Raji (cell line): ENCODE measurements around the gene ALKBH5.

ENCODE experiments used
- POLR2A ChIP-seq: IDR thresholded peaks from 2 replicates; pipeline ENCODE4 v1.6.1; 2011; ENCODE audit warnings: low read depth, low read length, control low read depth; ENCODE audit not compliant: insufficient read depth

The ALKBH5 gene

DNA sequence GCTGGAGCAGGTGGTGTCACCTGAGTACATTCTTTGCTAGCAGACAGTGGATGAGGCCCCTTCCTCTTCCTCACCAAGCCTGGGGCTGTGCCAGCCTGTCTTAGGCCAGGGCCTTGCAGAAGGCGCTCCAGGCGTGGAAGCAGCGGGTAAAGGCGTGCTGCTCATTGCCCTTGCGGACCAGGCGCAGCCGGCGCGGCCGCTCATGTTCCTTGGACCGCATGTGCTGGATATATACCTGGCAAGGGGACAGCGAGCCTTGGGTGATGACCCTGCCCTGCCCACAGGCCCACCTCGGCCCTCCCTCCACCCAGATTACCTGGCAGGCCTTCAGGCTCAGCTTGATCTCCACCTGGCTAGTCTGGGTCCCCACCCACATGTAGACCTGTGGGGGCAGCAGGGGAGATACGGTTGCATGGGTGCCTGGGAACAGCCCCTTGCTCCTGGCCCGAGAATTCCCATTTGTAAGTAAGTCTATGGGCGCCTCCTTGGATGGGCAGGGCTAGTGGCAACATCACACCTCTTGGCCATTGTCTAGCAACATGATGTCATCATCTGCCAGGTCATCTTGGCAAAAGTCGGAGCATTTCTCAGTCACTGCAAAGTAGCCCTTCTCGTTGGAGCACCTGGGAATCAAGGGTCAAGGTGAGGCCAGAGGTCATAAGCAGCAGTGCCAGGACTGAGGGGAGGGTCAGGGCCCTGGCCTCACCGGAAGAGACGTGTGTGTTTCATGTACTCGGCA is 61.6 kb downstream of the ALKBH5 start:
- TF ChIP-seq POLR2A: no peak

DNA sequence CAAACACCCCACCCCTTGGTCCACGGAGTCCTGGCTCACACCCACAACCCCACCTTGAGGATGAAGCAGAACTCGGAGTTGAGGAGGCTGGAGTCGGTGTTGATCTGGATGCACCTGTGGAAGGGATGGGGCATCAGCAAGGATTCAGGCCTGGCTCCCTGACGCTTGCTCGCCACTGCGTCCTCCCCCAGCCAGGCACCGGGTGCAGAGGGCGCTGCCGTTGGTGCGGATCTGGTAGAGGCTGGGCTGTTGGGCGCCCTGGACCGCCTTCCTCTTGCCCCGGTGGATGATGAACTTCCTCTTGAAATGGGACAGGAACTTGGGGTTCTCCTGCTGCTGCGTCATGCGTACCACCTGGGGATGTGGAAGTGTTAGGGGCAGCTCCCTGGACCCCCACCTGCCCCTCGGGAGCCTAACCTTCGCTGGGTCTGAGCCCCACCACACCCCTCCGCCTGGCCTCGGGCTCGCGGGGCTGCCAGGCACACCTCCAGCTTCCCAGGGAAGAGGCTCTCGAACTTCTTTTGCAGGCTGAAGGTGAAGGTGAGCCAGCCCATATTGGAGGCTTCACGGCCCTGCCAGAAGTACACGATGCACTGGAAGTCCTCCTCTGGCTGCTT is 62.6 kb downstream of the ALKBH5 start:
- TF ChIP-seq POLR2A: no peak

DNA sequence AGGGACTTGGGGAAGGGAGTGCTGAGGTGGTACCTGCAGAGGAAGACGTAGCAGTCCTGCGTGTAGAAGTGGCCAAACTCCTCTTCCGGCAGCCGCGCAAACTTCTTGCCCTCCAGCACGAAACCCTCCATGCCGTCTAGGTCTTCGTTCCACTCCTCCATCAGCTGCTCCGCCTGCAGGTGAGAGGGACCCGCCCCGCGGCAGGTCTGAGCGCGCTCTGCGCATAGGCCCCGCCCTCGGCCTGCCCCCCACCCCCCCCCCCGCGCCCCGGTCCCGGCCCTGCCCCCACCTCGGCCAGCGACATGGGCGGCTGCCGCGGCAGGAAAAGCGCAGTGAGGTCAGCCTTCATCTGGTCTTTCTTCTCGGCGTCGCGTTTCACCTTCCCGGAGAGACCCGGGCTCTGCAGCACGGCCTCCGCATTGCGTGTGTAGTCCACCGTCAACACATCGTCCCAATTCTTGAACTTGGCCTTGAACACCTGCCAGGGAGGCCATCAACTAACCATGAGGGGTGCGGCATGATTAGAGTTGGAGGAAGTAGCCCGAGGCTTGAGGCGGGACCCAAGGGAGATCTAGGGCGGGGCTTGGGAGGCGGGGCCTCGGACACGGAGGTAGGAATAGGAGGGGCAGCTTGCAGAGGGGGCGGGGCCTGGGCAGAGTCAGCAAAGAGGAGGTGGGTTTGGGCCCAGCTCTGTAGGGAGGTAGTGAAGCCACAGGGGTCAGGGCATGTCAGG is 63.4 kb downstream of the ALKBH5 start:
- no peak for TF ChIP-seq POLR2A

DNA sequence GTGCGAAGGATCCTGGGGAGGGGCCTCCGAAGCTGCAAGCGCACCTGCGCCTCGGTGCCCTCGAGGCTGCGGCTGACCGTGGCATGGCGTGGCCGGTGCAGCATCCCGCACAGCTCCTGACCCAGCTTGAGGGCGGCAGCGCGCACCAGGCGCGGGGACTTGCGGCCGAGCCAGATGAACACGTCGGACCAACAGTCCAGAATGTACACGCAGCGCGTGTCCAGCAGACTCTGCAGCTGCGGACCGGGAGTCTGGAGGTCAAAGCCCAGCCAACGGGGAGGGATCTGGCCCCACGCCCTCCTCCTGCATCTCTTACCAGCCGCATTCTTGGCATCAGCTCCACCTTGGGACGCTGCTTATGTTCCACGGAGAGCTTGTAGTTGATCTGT is 64.0 kb downstream of the ALKBH5 start:
- TF ChIP-seq POLR2A: no peak

DNA sequence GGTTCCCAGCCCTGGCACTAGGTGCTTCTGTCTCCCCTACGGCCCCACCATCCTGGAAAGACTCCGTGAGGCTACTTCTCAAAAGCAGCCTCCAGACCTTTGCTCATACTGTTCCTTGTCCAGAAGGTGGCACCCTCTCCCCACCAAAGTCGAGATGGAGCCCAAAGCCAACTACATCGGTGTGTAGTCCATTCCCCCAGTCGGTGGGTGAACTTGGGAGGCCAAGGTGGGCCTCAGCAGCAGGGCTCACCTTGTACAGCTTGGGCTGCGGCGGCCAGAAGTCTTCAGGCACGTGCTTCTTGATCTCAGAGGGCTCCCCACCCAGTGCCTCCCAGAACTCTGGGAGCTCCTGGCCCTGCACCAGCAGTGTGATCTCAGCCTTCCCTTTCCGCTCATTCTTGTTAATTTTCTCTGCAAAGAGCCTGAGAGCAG is 64.7 kb downstream of the ALKBH5 start:
- TF ChIP-seq POLR2A: no peak

DNA sequence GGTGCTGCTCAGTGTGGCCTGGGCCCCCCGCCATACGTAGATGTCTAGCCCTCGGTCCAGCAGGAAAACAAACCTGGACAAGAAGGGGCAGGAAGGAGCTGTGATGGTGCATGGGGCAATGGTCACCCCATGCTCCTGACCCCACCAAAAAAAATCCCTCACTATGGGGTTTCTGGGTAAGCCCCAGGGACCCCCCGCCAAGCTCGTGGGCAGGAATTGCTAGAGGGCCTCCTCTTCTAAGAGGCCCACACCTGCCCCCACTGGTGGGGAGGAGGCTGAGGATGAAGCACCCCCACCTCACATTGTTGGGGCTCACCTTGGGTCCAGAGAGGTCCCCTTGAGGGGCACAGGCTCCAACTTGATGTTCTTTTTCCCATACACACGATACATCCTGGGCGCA is 65.2 kb downstream of the ALKBH5 start:
- TF ChIP-seq POLR2A: no peak

DNA sequence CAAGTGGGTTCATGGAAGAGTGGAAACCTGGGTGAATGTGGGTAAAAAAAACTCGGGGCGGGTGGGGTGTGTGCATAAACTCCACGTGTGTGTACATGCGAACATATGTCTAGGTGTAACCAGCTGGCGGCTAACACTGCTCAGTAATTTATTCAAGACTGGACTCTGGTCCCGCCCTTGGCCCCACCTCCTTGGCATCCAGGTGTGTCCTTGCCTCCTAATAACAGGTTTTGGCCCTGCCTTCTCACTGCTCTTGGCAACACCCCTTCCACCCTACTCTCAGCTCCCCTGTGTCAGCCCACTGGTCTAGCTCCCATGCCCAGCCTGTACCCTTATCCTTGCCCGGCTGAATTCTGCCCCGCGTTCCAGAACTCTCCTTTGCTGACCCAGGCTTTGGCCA is 66.6 kb downstream of the ALKBH5 start:
- no peak for TF ChIP-seq POLR2A

DNA sequence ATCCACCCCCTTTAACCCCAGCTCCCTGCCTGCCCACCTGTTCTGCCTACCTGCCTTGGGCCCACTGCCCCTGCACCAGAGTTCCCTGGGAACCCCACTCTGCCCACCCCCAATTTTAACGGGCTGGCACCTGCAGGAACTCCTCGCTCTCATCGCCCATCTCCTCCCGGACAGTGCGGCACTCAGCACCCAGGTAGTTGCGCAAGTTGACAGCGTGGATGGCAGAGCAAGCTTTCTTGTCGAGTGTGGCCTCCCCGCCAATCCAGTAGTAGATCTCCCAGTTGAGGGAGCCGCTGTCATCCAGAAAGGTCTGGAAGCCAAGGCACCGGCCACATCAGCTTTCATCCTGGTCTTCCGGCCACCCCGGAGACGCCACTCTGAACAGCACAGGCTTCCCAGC is 67.1 kb downstream of the ALKBH5 start:
- no peak for TF ChIP-seq POLR2A

DNA sequence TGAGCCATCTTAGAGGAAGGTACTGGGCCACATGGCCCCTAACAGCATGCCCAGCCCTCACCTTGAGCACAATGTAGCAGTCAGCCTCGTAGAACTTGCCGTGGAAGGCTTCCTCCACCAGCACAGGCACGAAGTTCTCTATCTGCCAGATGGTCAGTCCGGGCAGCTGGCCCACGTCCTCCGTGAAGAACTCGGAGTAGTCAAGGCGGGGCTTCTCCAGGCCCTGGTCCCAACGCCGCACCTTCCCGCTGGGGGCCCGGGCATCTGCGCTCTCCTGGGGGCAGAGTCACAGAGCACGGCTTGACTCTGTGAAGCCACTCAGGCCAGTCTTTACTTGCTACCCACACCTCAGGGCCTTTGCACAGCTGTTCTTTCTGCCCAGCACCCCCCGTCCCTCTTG is 67.6 kb downstream of the ALKBH5 start:
- no peak for TF ChIP-seq POLR2A

DNA sequence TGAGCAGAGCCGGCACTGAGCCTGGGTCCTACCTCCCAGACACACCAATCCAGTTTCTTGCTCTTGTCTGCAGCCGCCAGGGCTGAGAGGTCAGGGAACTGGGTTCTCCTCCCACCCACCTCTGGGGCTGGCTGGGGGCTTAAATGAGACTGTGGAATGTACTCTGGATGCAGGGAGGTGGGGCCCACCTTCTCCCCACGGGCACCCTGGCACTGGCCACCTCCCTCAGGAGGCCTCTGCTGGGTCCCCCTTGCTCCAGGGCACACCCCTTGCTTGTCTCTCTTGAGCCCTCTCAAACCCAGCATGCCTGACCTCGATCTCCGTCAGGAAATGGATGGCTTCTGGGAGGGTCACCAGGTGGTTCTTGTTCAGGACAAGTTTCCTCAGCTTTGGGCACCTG is 68.5 kb downstream of the ALKBH5 start:
- TF ChIP-seq POLR2A: no peak

DNA sequence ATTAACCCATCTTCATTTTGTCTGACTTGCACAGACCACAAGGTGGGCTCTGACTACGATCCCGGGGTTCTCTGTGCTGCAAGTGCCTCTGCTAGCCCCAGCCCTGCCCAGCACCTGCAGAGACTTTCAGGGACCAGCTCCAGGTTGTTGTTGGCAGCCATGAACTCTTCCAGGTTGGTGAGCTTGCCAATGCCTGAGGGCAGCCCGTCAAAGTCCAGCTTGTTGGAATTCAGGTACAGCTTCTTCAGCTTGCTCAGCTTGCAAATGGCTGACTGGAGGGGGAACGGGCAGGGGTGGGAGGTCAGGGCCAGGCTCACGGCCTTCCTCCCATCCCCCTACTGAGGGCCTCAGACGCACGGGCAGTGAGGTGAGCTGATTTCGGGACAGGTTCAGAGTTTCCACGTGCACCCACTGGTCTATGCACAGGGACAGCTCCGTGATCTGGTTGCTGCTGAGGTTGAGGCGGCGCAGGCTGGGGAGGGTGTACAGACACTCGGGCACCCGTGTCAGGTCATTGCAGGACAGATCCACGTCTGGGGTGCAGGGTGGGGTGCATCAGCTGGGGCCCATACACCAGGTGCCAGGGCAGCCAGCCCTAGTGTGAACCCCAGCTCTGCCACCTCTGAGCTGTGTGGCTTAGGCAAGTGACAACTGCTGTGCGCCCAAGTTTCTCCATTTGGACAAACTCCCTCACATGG is 69.7 kb downstream of the ALKBH5 start:
- no peak for TF ChIP-seq POLR2A

DNA sequence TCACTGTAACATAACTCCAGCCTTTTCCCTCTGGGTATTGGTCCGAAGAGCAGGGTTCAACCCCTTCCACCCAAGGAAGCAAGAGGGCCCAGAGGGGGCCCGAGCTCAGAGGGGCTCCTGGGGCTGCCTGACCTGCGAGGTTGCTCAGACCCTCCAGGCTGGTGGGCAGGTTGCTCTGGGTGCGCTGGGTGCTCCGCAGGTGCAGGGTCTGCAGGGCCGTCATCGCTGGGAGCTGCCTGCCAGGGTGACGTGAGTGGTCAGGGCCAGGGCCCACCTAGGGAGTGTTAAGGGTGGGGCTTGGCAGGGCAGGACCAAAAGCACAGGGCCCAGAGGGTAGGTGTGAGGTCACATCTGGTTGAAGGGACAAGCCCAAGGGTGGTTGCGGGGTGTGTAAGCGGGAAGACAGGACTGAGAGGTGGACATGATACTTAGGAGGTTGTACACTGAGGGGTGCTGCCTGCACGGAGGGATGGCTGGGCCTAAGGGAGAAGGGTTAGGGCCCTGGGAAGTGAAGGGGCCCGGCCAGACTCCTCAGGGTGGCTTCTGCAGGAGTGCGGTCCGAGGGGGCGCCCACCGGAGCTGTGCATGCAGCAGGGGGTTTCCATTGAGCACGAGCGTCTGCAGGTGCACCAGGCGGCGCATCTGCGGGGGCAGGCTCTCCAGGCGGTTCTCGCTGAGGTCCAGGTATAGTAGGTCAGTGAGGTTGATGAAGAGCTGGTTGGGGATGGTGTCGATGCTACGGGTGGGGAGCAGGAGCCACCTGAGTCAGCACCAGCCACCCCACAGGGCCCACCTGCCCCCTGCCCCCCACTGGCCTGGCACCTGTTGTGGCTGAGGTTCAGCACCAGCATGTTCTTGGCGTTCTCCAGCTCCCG is 70.6 kb downstream of the ALKBH5 start:
- TF ChIP-seq POLR2A: no peak

DNA sequence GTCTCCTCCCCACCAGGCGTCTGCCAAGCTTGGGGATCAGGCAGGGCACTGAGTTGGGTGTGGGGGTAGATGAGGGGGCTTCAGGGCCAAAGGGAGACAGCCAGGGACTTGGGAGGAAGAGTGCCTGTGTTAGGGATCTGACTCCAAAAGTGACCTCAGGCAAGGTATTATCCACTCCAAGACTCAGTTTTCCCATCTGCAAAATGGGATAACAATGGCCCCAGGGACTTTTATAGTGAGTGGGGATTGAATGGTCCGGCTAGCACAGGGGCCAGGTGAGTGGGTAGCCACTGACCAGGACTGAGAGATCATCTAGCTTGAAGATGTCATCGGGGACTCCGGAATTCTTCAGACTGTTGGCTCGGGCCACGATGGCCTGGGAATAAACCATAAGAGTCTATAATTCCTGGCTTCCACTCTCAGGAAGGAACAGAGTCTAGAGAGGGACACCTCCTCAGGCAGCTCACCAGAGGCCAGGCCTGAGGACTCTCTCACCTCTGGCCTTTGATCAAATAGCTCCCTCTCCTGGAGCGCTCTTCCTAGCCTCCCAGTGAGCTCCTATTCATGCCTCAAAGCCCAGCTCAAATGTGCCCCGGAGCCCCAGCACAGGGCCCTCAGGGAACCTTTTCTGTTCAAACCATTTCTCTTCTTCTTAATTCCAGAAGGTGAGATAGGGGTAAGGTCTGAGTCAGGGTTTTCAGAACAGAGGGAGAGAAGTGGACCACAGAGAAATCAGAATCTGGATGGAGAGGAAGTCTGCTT is 71.4 kb downstream of the ALKBH5 start:
- TF ChIP-seq POLR2A: no peak

DNA sequence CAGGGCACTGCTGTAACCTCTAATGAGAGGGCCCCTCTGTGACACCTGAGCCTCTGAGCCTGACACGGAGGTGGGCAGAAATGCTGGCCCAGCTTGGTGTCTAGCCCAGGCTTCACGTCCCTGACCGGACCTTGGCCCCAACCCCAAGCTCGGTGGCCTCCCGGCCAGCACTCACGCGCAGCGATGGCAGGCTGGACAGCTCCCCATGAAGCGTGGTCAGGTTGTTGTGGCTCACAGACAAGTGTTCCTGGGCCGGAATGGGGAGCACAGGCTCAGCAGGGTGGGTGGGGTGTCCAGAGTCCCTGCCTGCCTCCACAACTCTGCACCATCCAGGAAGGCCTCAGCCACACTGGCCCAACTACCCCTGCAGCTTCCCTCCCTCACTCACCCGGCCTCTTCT is 72.7 kb downstream of the ALKBH5 start:
- TF ChIP-seq POLR2A: no peak
